K562 (cell line): Measurements from ENCODE around the gene LILRA6. TPM values are rescaled to one million over a fixed set of nuclear protein-coding genes. Genes with fewer than 3 reads are reported as not detected.

Experiments used
- BRF1 ChIP-seq: IDR thresholded peaks from 3 replicates; pipeline ENCODE4 v1.6.1; 2011; ENCODE audit warnings: borderline replicate concordance, mild to moderate bottlenecking; ENCODE audit not compliant: insufficient read length; ENCODE audit errors: extremely low read depth
- KDM5B ChIP-seq: fragments of 200-600 bp; sonication (generic); IDR thresholded peaks from 2 replicates; pipeline ENCODE4 v1.6.1; 2012; ENCODE audit warnings: low read depth, mild to moderate bottlenecking, moderate library complexity, low read length, control low read depth, inconsistent platforms; ENCODE audit not compliant: insufficient replicate concordance
- MNT ChIP-seq, 2 experiments: fragments of 450-650 bp; conservative IDR thresholded peaks; 2 replicates each; pipeline ENCODE4 v1.6.1; 2017; ENCODE audit warnings: mild to moderate bottlenecking in 2 of 2, moderate library complexity in 2 of 2
- NFE2 ChIP-seq: IDR thresholded peaks from 2 replicates; pipeline ENCODE4 v1.6.1; 2014; ENCODE audit warnings: antibody characterized with exemption, low read depth
- NR2F6 ChIP-seq: fragments of 450-650 bp; formaldehyde crosslinking; IDR thresholded peaks from 2 replicates; pipeline ENCODE4 v1.4.0; 2020; ENCODE audit warnings: mild to moderate bottlenecking
- NR3C1 ChIP-seq: sonication (generic); formaldehyde crosslinking; IDR thresholded peaks from 2 replicates; pipeline ENCODE4 v1.8.1; 2022; ENCODE audit warnings: missing genetic modification reagents
- PHTF2 ChIP-seq: fragments of 250-450 bp; sonication (Bioruptor Pico); IDR thresholded peaks from 2 replicates; pipeline ENCODE4 v1.5.0; 2021; ENCODE audit warnings: mild to moderate bottlenecking
- POLR2H ChIP-seq: IDR thresholded peaks from 2 replicates; pipeline ENCODE4 v1.6.1; 2016; ENCODE audit warnings: missing genetic modification characterization, low read depth, mild to moderate bottlenecking, control low read depth, missing compliant biosample characterization, moderate library complexity
- RBFOX2 ChIP-seq: fragments of 200-400 bp; formaldehyde crosslinking; IDR thresholded peaks from 2 replicates; pipeline ENCODE4 v1.6.1; 2017; ENCODE audit warnings: low read depth, mild to moderate bottlenecking, low read length, moderate library complexity
- RBM17 ChIP-seq: fragments of 200-400 bp; formaldehyde crosslinking; IDR thresholded peaks from 2 replicates; pipeline ENCODE4 v1.6.1; 2017; ENCODE audit warnings: low read depth, mild to moderate bottlenecking, low read length, borderline replicate concordance
- SNIP1 ChIP-seq: fragments of 450-650 bp; IDR thresholded peaks from 2 replicates; pipeline ENCODE4 v1.7.1; 2017; ENCODE audit warnings: low read depth, mild to moderate bottlenecking
- ZBTB40 ChIP-seq, 2 experiments: fragments of 450-650 bp in 1 of 2; sonication (generic) in 1 of 2; formaldehyde crosslinking in 1 of 2; IDR thresholded peaks; 2 replicates each; pipeline versions ENCODE4 v1.7.1 to v1.9.0; 2016 to 2022; ENCODE audit warnings: inconsistent platforms in 1 of 2, mild to moderate bottlenecking in 1 of 2, missing genetic modification reagents in 1 of 2
- ZMIZ1 ChIP-seq, 2 experiments: fragments of 150-350 bp in 1 of 2; IDR thresholded peaks; 2 replicates each; pipeline ENCODE4 v1.6.1; 2012 to 2016; ENCODE audit warnings: low read depth in 2 of 2, low read length in 2 of 2, mild to moderate bottlenecking in 1 of 2, moderate library complexity in 1 of 2
- ZNF23 ChIP-seq: fragments of 250-450 bp; sonication (Bioruptor Pico); IDR thresholded peaks from 2 replicates; pipeline ENCODE4 v1.4.0; 2020; ENCODE audit warnings: mild to moderate bottlenecking
- ZNF584 ChIP-seq: fragments of 200-800 bp; sonication (Bioruptor generic); IDR thresholded peaks from 2 replicates; pipeline ENCODE4 v1.6.1; 2016; ENCODE audit warnings: low read depth, mild to moderate bottlenecking, missing genetic modification characterization, missing compliant biosample characterization
- polyA plus RNA-seq, 8 experiments: library from polyadenylated mRNA; depleted of rRNA in 4 of 8; stranded (reverse) in 5 of 8; unstranded in 3 of 8; fragments of >200 nt; fragmentation: Nextera tagmentation in 2 of 8; fragmentation: Illumina TruSeq in 1 of 8; extraction: Ambion mirVana in 2 of 8; extraction: Trizol in 1 of 8; gene quantifications; 2 replicates each; pipeline versions ENCODE4 v1.2.1 to v1.2.3, GENCODE V29; 2011 to 2014; ENCODE audit warnings: inconsistent platforms in 1 of 8, missing spikeins in 1 of 8
- total RNA-seq, 7 experiments: library from RNA; depleted of rRNA in 6 of 7; stranded (reverse); fragments of >200 nt in 6 of 7; fragmentation: Illumina TruSeq in 2 of 7; extraction: Trizol in 2 of 7; gene quantifications; 2 replicates each; pipeline versions ENCODE4 v1.2.1 to v1.2.3, GENCODE V29; 2011 to 2021; ENCODE audit warnings: low replicate concordance in 1 of 7

LILRA6 gene
- total and polyA plus RNA-seq, 9 of the 15 experiments (the other 6 are each of a cell fraction or from before 2014, with no cell fraction given): 0.03 TPM; not detected in 8

GRCh38 chr19:54208784-54209057 is 33.9 kb downstream of the LILRA6 start (continued):
- peak; percentile 30 for TF ChIP-seq KDM5B
- no peak for TF ChIP-seq NR3C1 (CRISPR knock-in tag)
- no peak for TF ChIP-seq RBM17
- TF ChIP-seq PHTF2 (CRISPR knock-in tag): no peak
- 0 out of 2 replicates have a peak, but pooled peaks have one; percentile 13 for TF ChIP-seq ZNF584
- TF ChIP-seq BRF1: no peak
- no peak for TF ChIP-seq ZBTB40 (IDR thresholded peaks at IDR 0.05)
- no peak for TF ChIP-seq ZBTB40 (CRISPR knock-in tag; IDR thresholded peaks at IDR 0.05)
- TF ChIP-seq RBFOX2: no peak
- TF ChIP-seq POLR2H (tag): no peak
- no peak for TF ChIP-seq NFE2
- TF ChIP-seq ZMIZ1 (IDR thresholded peaks at IDR 0.05; ENCODE audit: low read depth in 2 of 2, low read length in 2 of 2): no peak
- no peak for TF ChIP-seq NR2F6 (CRISPR knock-in tag)
- TF ChIP-seq ZNF23: no peak
- no peak for TF ChIP-seq SNIP1
- no peak for TF ChIP-seq MNT (conservative IDR thresholded peaks at IDR 0.05)
